ENCODE results near the gene PRICKLE4.

The PRICKLE4 gene

GRCh38 chr6:41789390-41789724 lies 8.8 kb downstream of the PRICKLE4 start:
- no peak overlapping the region for H3K4me3 ChIP-seq (ENCODE audit: control insufficient read depth, low read depth, low read length)
- TF ChIP-seq CTCF (IDR thresholded peaks at IDR 0.05; ENCODE audit: control insufficient read depth, insufficient read depth, low read depth, low read length, missing control alignments): no peak
- DNase-seq (ENCODE audit: low read depth): no peak

GRCh38 chr6:41790045-41790444 lies 9.5 kb downstream of the PRICKLE4 start:
- TF ChIP-seq CTCF (IDR thresholded peaks at IDR 0.05; ENCODE audit: control insufficient read depth, insufficient read depth, low read depth, low read length, missing control alignments): no peak
- H3K4me3 ChIP-seq (ENCODE audit: control insufficient read depth, low read depth, low read length): no peak overlapping the region
- DNase-seq (ENCODE audit: low read depth): no peak

- TF ChIP-seq CTCF (IDR thresholded peaks at IDR 0.05; ENCODE audit: control insufficient read depth, insufficient read depth, low read depth, low read length, missing control alignments): no peak
- DNase-seq (ENCODE audit: low read depth): no peak
Measured at GRCh38 chr6:41791305-41791704, 10.7 kb downstream of the PRICKLE4 start.

GRCh38 chr6:41791984-41792383 lies 11.4 kb downstream of the PRICKLE4 start:
- no peak for TF ChIP-seq CTCF (IDR thresholded peaks at IDR 0.05; ENCODE audit: control insufficient read depth, insufficient read depth, low read depth, low read length, missing control alignments)
- H3K4me3 ChIP-seq (ENCODE audit: control insufficient read depth, low read depth, low read length): no peak overlapping the region
- DNase-seq (ENCODE audit: low read depth): no peak

More at GRCh38 chr6:41791305-41791704, 10.7 kb downstream of the PRICKLE4 start:
- no peak overlapping the region for H3K4me3 ChIP-seq (ENCODE audit: control insufficient read depth, low read depth, low read length)

- no peak overlapping the region for H3K4me3 ChIP-seq (ENCODE audit: control insufficient read depth, low read depth, low read length)
- no peak for TF ChIP-seq CTCF (IDR thresholded peaks at IDR 0.05; ENCODE audit: control insufficient read depth, insufficient read depth, low read depth, low read length, missing control alignments)
- no peak for DNase-seq (ENCODE audit: low read depth)
Measured at GRCh38 chr6:41796474-41796873, 15.9 kb downstream of the PRICKLE4 start.

- no peak for DNase-seq (ENCODE audit: low read depth)
- H3K4me3 ChIP-seq (ENCODE audit: control insufficient read depth, low read depth, low read length): no peak overlapping the region
- TF ChIP-seq CTCF (IDR thresholded peaks at IDR 0.05; ENCODE audit: control insufficient read depth, insufficient read depth, low read depth, low read length, missing control alignments): no peak
Measured at GRCh38 chr6:41798901-41799558, 18.4 kb downstream of the PRICKLE4 start.

GRCh38 chr6:41799559-41799911 lies 19.0 kb downstream of the PRICKLE4 start:
- no peak overlapping the region for H3K4me3 ChIP-seq (ENCODE audit: control insufficient read depth, low read depth, low read length)
- DNase-seq (ENCODE audit: low read depth): no peak
- TF ChIP-seq CTCF (IDR thresholded peaks at IDR 0.05; ENCODE audit: control insufficient read depth, insufficient read depth, low read depth, low read length, missing control alignments): no peak
